ENCODE measurements around the gene USP40. TPM values are rescaled to one million over a fixed set of nuclear protein-coding genes. Genes with fewer than 3 reads are reported as not detected.

USP40 gene
- total and polyA plus RNA-seq, 9 of the 15 experiments (the other 6 are each of a cell fraction or from before 2014, with no cell fraction given) = 5.5 to 15.0 (median 9.3) TPM

DNA sequence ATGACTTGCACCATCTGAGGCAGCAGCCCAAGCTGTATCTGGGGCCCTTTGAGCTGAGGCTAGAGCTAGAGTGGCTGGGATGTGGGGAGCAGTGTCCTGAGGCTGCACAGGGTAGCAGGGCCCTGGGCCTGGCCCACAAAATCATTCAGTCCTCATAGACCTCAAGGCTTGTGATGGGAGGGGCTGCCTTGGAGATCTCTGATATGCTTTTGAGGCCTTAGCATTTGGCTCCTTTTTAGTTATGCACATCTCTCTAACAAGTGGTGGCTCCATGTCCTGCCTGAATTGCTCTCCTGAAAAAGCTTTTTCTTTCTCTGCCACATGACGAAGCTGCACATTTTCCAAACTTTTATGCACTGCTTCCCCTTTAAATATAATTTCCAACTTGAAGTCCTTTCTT, 39.1 kb upstream of the USP40 start:
- FAIRE-seq (no peak), DNase-seq (ENCODE audit: extremely low read depth in 1 of 4, low spot score in 3 of 4) (no peak), ATAC-seq (no peak)
- Histone ChIP-seq H3K36me3 (ENCODE audit: control insufficient read depth, insufficient read depth, low read length) (no peaks in the 10 kb centered on the region), H3K4me2 (ENCODE audit: insufficient read depth, low read length) (no peak overlapping the region), H3K79me2 (ENCODE audit: control insufficient read depth, insufficient read depth, low read length) (no peaks in the 10 kb centered on the region), H4K20me1 (replicated peaks; ENCODE audit: control insufficient read depth, insufficient read depth, low read length) (no peaks in the 10 kb centered on the region), H3K4me1 (replicated peaks in 1 of 2; ENCODE audit: control insufficient read depth in 2 of 2, insufficient read depth in 2 of 2, low read length in 2 of 2) (no peaks in the 10 kb centered on the region), H3K9ac (ENCODE audit: insufficient read depth in 1 of 2, low read depth in 2 of 2, low read length in 2 of 2) (no peak overlapping the region), H3K27me3 (ENCODE audit: control insufficient read depth in 2 of 2, insufficient read depth in 2 of 2, low read length in 2 of 2) (no peaks in the 10 kb centered on the region), H3K27ac (ENCODE audit: extremely low read depth, low read depth, low read length) (no peak overlapping the region), H3K9me3 (replicated peaks; ENCODE audit: control insufficient read depth, insufficient read depth, low read depth, low read length) (no peaks in the 10 kb centered on the region), H3K4me3 (no peak overlapping the region), H3K9me1 (ENCODE audit: control insufficient read depth, insufficient read depth, low read length) (no peaks in the 10 kb centered on the region), H2AFZ (ENCODE audit: low read depth, low read length) (no peak overlapping the region)
- BruUV-seq (replicated peaks) = no TSS peak
- intact Hi-C loops (cut with micrococcal nuclease) (no loop called here), in situ Hi-C loops (cut with MboI) (no loop called here)
- ChIA-PET POLR2A (no interaction called here), CTCF (ENCODE audit: low intra/inter-chr PET ratio) (no interaction called here)
- TF ChIP-seq, protein P1, sequence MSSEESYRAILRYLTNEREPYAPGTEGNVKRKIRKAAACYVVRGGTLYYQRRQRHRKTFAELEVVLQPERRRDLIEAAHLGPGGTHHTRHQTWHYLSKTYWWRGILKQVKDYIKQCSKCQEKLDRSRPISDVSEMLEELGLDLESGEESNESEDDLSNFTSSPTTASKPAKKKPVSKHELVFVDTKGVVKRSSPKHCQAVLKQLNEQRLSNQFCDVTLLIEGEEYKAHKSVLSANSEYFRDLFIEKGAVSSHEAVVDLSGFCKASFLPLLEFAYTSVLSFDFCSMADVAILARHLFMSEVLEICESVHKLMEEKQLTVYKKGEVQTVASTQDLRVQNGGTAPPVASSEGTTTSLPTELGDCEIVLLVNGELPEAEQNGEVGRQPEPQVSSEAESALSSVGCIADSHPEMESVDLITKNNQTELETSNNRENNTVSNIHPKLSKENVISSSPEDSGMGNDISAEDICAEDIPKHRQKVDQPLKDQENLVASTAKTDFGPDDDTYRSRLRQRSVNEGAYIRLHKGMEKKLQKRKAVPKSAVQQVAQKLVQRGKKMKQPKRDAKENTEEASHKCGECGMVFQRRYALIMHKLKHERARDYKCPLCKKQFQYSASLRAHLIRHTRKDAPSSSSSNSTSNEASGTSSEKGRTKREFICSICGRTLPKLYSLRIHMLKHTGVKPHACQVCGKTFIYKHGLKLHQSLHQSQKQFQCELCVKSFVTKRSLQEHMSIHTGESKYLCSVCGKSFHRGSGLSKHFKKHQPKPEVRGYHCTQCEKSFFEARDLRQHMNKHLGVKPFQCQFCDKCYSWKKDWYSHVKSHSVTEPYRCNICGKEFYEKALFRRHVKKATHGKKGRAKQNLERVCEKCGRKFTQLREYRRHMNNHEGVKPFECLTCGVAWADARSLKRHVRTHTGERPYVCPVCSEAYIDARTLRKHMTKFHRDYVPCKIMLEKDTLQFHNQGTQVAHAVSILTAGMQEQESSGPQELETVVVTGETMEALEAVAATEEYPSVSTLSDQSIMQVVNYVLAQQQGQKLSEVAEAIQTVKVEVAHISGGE (CRISPR knock-in tag; IDR thresholded peaks at IDR 0.05) = no peak
- TF ChIP-seq, protein P2, sequence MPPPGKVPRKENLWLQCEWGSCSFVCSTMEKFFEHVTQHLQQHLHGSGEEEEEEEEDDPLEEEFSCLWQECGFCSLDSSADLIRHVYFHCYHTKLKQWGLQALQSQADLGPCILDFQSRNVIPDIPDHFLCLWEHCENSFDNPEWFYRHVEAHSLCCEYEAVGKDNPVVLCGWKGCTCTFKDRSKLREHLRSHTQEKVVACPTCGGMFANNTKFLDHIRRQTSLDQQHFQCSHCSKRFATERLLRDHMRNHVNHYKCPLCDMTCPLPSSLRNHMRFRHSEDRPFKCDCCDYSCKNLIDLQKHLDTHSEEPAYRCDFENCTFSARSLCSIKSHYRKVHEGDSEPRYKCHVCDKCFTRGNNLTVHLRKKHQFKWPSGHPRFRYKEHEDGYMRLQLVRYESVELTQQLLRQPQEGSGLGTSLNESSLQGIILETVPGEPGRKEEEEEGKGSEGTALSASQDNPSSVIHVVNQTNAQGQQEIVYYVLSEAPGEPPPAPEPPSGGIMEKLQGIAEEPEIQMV (tag; conservative IDR thresholded peaks at IDR 0.05; ENCODE audit: low read depth) = no peak
- TF ChIP-seq, protein P3, sequence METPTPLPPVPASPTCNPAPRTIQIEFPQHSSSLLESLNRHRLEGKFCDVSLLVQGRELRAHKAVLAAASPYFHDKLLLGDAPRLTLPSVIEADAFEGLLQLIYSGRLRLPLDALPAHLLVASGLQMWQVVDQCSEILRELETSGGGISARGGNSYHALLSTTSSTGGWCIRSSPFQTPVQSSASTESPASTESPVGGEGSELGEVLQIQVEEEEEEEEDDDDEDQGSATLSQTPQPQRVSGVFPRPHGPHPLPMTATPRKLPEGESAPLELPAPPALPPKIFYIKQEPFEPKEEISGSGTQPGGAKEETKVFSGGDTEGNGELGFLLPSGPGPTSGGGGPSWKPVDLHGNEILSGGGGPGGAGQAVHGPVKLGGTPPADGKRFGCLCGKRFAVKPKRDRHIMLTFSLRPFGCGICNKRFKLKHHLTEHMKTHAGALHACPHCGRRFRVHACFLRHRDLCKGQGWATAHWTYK (CRISPR knock-in tag; IDR thresholded peaks at IDR 0.05) = no peak
- TF ChIP-seq GTF2F1 (IDR thresholded peaks at IDR 0.05; ENCODE audit: low read depth, low read length) (no peak), ZNF561 (CRISPR knock-in tag; conservative IDR thresholded peaks at IDR 0.05) (no peak), NFATC3 (IDR thresholded peaks at IDR 0.05) (no peak), HMG20B (CRISPR knock-in tag; IDR thresholded peaks at IDR 0.05) (no peak), ZKSCAN3 (CRISPR knock-in tag; IDR thresholded peaks at IDR 0.05) (no peak), TEAD2 (tag; IDR thresholded peaks at IDR 0.05) (no peak), SOX6 (IDR thresholded peaks at IDR 0.05) (no peak)
- TF ChIP-seq, protein P4, sequence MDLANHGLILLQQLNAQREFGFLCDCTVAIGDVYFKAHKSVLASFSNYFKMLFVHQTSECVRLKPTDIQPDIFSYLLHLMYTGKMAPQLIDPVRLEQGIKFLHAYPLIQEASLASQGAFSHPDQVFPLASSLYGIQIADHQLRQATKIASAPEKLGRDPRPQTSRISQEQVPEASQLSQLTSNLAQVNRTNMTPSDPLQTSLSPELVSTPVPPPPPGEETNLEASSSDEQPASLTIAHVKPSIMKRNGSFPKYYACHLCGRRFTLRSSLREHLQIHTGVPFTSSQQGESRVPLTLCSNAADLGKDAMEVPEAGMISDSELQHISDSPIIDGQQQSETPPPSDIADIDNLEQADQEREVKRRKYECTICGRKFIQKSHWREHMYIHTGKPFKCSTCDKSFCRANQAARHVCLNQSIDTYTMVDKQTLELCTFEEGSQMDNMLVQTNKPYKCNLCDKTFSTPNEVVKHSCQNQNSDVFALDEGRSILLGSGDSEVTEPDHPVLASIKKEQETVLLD (IDR thresholded peaks at IDR 0.05) = no peak
- WGBS (ENCODE audit: insufficient coverage, low coverage, missing lambda C conversion rate) = 0% methylated on average over 1 of the region's 1 CpG
